ENCODE results near the gene EIF4G2. TPM values are rescaled to one million over a fixed set of nuclear protein-coding genes. Genes with fewer than 3 reads are reported as not detected.

The EIF4G2 gene
- total and polyA plus RNA-seq, 8 donors, result 182 to 576 (median 357) TPM

Small RNA genes within 50 kb of the gene (small RNA-seq; reads per million reads assigned to genes)
- 0 reads per million in 4 donors for gene SNORD97

Other genes with a start within 250 kb of the EIF4G2 start
- gene LYVE1, start 240.3 kb downstream of the EIF4G2 start, total RNA-seq, result 100 to 1,000 TPM in 1 of 5 donors, 10 to 100 TPM in 3, 1 to 10 TPM in 1; 5.2 to 149 (median 26.8) TPM
- 10 to 100 TPM in 1 of 3 donors, 1 to 10 TPM in 2; 7.3 to 14.4 (median 8.6) TPM for gene LYVE1, start 240.3 kb downstream of the EIF4G2 start, polyA plus RNA-seq
- gene IRAG1, start 115.2 kb downstream of the EIF4G2 start, total RNA-seq, result 10 to 100 TPM; 24.6 to 60.7 (median 40.3) TPM
- 10 to 100 TPM; 12.7 to 17.2 (median 17.1) TPM for gene IRAG1, start 115.2 kb downstream of the EIF4G2 start, polyA plus RNA-seq
- gene CTR9, start 57.7 kb downstream of the EIF4G2 start, total RNA-seq, result 10 to 100 TPM in 3 of 5 donors, 1 to 10 TPM in 2; 9.3 to 39.5 (median 21.9) TPM
- 10 to 100 TPM in 2 of 3 donors, 1 to 10 TPM in 1; 9.1 to 10.4 (median 10.4) TPM for gene CTR9, start 57.7 kb downstream of the EIF4G2 start, polyA plus RNA-seq
- gene ZBED5, start 49.1 kb upstream of the EIF4G2 start, total RNA-seq, result 10 to 100 TPM in 4 of 5 donors, 1 to 10 TPM in 1; 9.0 to 54.7 (median 25.9) TPM
- 10 to 100 TPM; 10.9 to 34.2 (median 17.4) TPM for gene ZBED5, start 49.1 kb upstream of the EIF4G2 start, polyA plus RNA-seq

Data from stomach (tissue), 8 donors.